Eye (tissue), 1 donor: ENCODE results near the gene MYH11.

Experiments used
- DNase-seq: peaks from one replicate; pipeline ENCODE4 v3.0.0-alpha.2; 2015

Gene MYH11

DNA sequence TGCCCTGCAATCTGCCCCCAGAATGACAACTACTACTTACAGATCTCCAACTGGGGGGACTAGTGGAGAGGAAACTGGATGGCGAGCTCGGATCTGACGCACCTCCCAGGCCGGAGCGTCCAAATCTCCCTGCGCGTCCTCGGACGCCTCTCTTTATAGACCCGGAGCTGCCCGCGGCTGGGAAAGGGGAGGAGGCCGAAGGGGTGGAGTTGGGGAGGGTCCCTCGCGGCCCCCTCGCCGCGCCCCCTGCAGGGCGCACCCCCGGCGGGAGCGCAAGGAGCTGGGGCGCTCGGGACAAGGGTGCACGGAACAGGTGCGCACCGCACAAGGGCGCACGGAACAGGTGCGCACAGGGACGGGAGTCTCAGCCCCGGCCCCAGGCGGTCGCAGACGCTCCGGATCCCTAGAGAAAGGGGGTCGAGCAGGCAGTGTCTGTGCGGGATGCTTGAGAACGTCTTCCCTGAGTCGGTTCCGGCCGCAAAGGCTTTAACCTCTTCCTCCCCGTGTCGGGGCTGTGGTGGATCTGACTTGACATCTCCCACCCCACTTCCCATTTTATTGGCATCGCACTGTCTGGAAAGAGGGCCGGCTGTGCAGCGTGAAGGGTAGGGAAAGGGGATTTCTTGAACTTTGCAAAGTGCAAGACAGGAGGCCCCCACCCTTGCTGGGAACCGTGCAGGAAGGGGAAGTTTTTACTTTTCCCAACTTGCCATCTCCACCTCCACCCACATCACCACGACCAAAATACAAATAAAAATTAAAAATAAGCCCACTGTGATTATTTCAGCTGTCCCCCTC, at the start of gene MYH11:
Gene MYH11, minus strand, starts transcription at position 128 of the 798 bp plus-strand sequence. CDS start 18,776 bp downstream, outside the sequence.
- peak; percentile 35 for DNase-seq

DNA sequence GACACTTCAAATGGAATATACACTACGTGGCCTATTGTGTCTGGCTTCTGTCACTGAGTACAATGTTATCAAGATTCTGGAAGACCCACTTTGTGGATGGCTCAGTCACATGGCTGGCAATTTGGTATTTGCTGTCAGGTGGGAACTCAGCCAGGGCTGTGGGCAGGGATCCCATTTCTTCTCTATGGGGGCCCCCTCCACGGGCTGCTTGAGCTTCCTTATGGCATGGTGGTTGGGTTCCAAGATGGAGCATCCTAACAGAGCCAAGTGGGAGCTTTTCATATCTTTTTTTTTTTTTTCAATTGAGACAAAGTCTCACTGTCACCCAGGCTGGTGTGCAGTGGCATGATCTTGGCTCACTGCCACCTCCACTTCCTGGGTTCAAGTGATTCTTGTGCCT, 49.6 kb upstream of the MYH11 start:
- no peak for DNase-seq

DNA sequence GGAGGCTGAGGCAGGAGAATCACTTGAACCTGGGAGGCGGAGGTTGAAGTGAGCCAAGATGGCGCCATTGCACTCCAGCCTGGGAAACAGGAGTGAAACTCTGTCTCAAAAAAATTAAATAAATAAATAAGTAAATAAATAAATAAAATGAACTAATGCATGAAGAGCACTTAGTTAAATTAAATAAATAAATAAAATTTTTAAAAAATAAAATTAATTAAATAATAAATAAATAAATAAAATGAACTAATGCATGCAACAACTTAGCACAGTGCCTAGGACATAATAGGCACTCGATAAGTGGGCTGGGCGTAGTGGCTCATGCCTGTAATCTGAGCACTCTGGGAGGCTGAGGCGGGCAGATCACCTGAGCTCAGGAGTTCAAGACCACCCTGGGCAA, 47.1 kb upstream of the MYH11 start:
- DNase-seq: no peak

DNA sequence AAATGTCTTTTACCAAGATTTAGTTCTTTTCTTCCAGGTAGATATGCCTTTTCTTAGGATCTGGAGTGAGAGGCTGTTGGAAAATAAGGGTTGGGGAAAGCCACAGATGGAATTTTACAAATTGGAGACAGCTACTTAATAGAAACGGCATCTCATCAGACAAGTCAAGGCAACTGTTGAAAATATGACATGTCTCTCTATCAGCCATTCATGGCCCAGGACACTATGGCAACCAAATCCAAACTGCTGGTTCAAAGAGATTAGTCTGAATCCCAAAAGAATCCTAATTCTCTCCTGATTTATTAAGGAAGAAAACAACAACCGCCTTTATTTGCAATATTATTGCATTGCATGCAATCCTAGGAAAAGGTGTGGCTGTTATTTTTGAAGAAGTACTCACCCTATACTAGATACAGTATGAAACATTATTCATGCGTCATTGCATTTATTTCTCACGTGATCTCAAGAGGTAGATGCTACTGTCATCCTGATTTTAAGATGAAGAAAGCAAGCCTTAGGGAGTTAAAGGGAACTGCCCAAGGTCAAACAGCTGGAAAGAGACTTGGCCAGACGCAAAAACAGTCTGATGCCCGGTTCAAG, 44.2 kb upstream of the MYH11 start:
- no peak for DNase-seq

DNA sequence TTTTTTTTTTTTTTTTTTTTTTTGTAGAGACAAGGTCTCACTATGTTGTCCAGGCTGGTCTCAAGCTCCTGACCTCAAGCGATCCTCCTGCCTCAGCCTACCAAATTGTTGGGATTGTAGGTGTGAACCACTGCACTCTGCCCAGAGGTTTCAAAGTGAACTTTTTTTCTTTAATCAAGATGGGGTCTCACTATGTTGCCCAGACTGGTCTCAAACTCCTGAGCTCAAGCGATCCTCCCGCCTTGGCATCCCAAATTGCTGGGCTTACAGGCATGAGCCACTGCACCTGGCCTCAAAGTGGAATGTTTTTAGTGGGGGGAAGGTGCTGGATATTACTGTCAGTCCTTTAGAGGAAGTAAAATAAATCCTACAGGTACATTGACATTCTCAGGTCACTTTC, 43.5 kb upstream of the MYH11 start:
- DNase-seq: no peak

DNA sequence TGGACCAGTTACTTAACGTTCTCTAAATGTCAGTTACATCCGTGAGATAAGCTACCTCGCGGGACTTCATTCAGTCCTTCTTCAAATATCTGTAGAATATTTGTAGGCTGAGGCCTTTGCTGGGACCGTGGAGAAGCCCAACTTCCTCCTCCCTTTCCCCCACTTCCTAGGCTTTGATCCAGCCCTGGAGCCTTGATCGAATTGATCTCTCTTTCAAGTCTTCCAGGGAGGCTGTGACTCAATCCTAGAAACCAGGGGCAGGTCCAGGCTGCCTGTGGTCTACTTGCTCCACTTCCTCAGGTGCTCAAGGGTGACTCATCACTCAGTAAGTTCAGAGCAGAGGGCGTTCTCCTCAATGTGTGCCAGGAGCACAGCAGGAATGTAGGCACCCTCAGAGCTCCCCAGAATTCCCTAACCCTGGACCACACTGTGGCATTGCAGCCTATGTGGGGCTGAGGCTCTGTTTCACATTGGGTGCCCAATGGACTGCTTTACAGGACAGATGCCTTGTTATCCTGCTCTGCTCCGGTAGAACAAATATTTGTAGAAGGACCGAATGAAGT, 42.8 kb upstream of the MYH11 start:
- DNase-seq: no peak

DNA sequence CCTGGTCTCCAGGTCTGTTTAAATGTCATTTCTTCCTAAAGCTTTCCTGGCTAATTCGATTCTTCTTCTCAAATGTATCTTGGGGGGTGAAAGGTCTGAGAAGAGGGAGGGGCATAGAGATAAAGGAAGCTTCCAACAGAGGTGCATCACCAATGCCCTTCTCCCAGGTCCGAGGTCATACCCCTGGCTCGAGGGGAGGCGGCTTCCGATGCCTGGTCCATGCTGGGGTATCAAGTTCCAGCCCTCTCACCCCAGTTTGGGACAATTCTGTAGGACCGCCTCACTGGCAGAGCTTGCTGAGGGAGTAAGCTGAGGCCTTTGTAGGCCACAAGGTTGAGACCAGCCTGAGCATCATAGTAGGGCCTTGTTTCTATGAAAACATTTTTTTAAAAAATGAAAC, 41.8 kb upstream of the MYH11 start:
- DNase-seq: no peak

DNA sequence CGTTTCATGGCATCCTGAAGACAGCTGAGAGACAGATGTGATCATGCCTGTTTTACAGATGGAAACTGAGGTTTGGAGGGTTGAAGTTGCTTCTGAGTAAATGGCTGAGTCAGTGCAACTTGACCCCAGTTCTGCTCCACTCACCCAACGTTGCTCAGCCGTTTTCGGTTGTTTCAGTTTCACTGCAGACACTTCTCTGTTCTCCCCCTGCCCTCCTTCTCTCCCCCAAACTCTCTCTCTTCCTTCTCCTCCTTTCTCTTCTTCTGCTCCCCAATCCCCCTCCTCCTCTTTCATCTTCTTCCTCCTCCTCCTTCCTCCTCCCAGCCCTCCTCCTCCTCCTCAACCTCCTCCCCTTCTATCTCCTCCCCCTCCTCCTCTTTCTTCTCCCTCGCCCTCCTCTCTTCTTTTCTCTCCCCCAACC, 41.0 kb upstream of the MYH11 start:
- DNase-seq: no peak

DNA sequence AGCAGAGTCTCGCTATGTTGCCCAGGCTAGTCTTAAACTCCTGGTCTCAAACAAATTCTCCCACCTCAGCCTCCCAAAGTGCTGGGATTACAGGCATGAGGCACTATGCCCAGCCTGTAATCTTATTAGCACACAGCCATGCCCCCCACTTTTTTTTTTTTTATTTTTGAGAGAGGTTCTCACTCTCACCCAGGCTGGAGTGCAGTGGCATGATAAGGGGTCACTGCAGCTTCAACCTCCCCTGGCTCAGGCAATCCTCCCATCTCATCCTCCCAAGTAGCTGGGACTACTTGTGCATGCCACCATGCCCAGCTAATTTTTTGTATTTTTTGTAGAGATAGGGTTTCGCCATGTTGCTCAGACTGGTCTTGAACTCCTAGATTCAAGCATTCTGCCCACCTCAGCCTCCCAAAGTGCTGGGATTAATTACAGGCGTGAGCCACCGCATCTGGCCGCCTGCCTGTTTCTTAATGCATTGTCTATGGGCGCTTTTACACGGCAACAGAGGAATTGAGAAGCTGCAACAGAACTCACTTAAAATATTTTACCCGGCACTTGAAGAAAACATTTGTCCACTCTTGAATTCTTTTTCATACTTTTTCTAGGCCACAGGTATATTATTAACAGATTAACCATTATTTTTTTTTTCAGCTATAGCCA, 40.4 kb upstream of the MYH11 start:
- no peak for DNase-seq

DNA sequence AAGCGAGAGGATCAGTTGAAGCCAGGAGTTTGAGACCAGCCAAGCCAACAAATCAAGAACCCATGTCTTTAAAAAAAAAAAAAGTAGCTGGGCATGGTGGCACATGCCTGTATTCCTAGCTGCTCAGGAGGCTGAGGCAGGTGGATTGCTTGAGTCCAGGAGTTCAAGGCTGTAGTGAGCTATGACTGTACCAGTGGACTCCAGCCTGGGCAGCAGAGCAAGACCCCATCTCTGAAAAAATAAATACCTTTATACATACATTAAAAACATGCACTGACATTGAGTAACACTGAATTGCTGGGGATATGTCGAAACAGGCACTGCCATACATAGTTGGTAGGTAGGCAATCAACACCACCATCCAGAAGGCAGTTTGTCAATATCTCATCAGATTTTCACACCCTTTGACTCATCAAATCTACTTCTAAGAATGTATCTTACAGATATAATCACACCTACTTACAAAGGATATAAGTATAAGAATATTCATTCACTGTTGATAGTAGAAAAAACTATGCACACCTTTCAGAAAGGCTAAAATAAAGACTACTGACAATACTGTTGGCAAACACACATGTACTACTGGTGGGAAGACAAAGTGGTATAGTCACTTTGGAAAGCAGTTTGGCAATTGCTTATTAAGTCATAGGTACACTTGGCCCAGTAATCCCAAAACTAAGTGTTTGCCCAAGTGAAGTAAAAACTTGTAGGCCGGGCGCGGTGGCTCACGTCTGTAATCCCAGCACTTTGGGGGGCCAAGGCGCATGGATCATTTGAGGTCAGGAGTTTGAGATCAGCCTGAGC, 37.9 kb upstream of the MYH11 start:
- DNase-seq: no peak

DNA sequence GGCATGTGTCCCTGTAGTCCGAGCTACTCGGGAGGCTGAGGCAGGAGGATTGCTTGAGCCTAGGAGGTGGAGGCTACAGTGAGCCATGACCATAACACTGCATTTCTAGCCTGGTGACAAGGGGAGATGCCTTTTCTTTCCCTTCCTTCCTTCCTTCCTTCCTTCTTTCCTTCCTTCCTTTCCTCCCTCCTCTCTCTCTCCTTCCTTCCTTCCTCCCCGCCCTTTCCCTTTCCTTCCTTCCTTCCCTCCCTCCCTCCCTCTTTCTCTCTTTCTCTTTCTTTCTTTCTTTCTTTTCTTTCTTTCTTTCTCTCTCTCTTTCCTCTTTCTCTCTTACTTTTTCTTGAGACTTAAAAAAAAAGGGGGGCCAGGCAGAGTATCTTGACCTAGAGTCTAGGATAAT, 34.7 kb upstream of the MYH11 start:
- DNase-seq: no peak

DNA sequence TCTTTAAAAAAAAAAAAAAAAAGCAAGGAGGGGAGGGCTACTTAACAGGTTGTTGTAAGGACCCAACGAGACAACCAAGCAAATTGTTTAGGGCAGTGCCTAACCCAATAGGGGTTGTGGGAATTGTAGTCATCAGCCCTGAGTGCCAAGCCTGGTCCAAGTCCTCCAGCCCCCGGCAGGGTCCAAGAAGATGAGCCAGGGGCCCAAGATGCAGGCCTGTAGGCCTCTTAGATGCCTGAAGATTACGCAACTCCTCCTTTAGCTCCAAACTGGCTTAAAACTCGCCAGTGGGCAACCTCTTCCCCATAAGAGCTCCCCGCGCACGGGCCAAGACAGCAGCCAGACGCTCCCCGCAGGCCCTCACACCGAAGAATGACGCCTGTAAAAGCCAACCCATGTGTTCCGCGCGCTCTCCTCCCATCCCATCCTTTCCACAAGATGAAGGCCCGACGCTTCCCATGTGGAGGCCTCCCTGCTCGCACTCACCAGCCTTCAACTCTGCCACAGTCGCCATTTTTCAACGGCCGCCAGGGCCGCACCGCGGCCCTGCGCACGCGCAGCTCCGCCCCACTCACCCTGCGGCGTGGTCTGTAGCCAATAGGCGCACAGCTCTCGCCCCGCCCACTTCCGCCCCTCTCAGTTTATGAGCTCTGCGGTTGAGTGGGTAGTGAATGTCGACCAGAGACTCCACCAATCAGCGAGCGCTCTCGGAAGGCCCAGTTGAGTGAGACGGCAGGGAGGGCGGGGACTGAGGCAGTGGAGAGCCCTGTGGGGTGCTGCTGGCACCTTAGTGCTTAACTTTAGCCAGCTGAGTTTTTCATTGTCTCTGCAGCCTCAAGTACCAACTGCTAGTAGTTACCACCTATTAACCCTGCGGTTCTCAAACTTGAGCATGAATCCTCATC, 31.5 kb upstream of the MYH11 start, which contains the start of gene CEP20:
Gene CEP20, minus strand, starts transcription at position 532 of the 905 bp plus-strand sequence. Its CDS starts 18 bp downstream, at position 514.
- peak; percentile 99 for DNase-seq

DNA sequence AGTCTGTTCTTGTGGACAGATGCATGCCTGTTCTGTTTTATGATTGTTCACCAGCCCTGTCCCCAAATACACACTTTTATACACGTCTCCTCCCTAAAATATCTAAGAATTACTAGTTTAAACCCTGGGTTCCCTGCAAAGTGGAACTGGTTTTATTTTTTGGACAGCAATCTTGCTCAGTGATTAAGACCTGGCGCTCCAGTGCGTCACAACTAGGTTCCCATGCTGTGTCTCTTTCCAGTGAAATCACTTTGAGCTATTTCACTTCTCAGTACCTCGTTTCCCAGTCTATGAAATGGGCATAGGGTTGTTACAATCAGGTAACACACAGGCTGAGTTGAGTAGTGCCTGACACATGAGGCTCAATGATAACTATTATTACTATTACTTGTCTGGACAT, 30.5 kb upstream of the MYH11 start:
- DNase-seq: no peak

DNA sequence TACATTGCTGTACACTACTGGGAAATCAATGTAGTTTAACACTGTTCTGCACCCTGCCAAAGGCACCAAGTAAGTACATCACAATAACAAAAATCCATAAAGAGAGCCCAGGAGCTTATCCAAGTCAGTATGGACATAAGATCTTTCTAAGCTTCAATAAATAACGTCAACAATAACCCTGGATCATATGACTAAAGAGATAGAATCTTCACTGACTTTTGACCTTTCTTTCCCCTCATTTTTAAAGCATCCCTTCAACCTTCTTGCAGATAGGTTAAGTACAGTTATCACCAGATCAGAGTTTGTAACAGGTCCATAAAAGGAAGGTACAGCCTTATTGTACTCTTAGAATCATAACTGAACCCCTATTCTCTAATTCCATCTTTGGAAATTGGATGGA, 29.2 kb upstream of the MYH11 start:
- DNase-seq: no peak

DNA sequence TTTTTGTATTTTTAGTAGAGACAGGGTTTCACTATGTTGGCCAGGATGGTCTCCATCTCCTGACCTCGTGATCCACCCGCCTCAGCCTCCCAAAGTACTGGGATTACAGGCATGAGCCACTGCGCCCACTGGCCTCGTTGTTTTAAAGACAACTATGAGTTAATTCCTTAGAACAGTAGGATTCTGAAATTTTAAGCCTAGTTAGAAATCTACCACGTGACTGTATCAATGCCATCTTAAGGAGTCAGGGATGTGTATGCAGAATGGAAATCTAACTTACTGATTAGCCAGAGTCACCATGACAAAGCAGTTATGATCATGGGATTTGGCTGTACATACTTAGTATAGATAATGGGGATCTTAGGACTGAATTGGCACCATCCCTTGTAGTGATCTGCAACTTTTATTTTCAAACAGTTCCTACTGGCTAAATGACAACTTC, 28.8 kb upstream of the MYH11 start:
- DNase-seq: no peak

DNA sequence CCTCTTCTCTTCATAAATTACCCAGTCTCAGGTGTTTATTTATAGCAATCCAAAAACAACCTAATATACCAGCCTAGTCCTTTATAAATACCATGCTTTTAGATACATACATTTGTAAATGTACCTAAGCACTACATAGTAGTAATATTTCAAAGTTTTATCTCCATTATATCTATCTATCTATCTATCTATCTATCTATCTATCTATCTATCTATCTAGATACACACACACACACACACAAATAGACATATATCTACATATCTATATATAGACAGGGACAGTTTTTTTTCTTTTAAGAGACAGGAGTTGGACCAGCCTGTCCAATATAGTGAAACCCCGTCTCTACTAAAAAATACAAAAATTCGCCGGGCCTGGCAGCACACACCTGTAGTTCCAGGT, 25.7 kb upstream of the MYH11 start:
- DNase-seq: no peak

DNA sequence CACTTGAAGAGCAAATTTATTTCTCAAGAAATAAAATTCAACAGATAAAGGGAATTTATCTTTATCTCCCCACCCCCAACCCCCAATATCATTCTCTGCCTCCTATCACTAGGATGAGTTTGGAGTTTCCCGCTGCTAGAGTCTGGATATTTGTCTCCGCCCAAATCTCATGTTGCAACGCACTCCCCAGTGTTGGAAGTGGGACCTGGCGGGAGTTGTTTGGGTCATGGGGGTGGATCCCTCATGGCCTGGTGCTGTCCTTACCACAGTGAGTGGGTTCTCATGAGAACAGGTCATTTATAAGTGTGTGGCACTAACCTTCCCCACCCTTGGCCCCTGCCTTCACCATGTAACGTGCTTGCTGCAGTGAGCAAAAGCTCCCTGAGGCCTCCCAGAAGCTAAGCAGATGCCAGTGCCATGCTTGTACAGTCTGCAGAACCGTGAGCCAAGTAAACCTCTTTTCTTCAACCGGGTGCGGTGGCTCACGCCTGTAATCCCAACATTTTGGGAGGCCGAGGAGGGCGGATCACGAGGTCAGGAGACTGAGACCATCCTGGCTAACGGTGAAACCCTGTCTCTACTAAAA, 25.1 kb upstream of the MYH11 start:
- no peak for DNase-seq

DNA sequence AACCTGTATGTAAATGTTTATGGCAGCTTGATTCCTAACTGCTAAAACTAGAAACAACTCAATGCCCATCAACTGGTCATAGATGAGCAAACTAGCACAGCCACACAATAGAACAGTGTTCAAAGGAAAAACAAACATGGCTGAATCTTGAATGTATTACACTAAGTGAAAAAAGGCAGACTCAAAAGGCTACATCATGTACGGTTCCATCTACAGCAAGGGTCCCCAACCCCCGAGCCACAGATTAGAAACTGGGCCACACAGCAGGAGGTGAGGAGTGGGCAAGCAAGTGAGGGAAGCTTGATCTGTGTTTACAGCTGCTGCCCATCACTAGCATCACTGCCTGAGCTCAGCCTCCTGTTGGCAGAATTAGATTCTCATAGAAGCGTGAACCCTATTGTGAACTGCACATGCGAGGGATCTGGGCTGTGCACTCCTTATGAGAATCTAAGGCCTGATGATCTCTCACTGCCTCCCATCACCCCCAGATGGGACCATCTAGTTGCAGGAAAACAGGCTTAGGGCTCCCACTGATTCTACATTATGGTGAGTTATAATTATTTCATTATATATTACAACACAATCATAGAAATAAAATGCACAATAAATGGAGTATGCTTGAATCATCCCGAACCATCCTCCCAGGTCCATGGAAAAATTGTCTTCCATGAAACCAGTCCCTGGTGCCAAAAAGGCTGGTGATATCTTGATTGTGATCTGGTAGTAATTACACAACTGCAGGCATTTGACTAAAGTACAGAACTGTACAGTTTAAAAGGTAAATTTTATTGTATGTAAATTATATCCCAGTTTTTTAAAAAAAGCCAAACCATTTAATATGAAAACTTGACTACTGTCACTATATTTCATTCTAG, 23.8 kb upstream of the MYH11 start:
- DNase-seq: peak; percentile 43

DNA sequence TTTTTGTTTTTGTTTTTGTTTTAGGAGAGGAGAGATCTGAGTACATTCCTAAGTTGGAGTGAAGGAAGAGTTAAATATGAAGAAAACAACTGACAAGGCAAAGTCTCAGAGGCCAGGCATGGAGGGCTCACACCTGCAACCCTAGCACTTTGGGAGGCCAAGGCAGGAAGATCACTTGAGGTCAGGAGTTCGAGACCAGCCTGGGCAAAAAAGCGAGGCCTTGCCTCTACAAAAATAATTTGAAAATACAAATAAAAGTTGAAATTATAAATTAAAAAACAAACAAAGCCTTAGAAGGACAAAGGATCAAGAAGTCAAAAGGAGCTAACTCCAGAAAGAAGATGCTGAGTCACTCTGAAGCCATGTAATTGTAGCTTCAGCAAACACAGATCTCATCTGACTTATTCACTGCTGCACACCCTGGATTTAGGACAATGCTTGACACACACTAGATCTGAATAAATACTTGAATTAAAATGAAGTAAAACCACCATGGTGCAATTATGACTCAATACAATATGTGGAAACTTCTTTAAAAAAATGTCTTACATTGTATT, 22.5 kb upstream of the MYH11 start:
- DNase-seq: no peak

DNA sequence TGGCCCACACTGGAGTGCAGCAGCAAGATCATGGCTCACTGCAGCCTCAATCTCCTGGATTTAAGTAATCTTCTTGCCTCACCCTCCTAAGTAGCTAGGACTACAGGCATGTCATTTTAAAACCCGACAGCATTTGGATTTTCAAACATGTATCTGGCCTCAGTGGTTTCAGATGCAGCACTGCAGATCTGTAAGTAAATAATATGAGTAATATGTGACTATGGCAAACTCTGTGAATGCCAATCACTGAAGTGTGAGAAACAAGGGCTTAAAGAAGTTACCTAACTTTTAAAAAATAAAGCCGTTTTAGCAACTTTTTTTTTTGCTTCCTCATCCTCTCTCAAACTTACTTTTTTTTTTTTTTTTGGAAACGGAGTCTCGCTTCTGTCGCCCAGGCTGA, 19.7 kb upstream of the MYH11 start:
- DNase-seq: no peak
